DND-41 (cell line): Measurements from ENCODE around the gene MYEOV.

Experiments
- ATAC-seq: fragments of 200-7000 bp; cut with Tn5 transposase; 3 replicates; pipeline ENCODE4 v1.9.1; 2021; ENCODE audit warnings: low read depth; ENCODE audit not compliant: insufficient read depth
- DNase-seq: peaks from one replicate; pipeline ENCODE4 v3.0.0-alpha.2; 2020
- H2AFZ ChIP-seq: 2 replicates; pipeline ENCODE4 v1.6.0; 2012; ENCODE audit warnings: low read depth, low read length
- H3K27ac ChIP-seq: 2 replicates; pipeline ENCODE4 v1.5.1; 2012; ENCODE audit warnings: low read length, inconsistent platforms
- H3K27me3 ChIP-seq: fragments of 200-600 bp; sonication (generic); 2 replicates; pipeline ENCODE4 v1.6.0; 2012; ENCODE audit warnings: low read length, mild to moderate bottlenecking, inconsistent platforms; ENCODE audit not compliant: insufficient read depth, poor library complexity
- H3K36me3 ChIP-seq: 2 replicates; pipeline ENCODE4 v1.5.1; 2012; ENCODE audit warnings: low read length, inconsistent platforms; ENCODE audit not compliant: insufficient read depth
- H3K4me1 ChIP-seq: 2 replicates; pipeline ENCODE4 v1.5.1; 2012; ENCODE audit warnings: mild to moderate bottlenecking, low read length; ENCODE audit not compliant: insufficient read depth
- H3K4me2 ChIP-seq: 2 replicates; pipeline ENCODE4 v1.6.0; 2012; ENCODE audit warnings: mild to moderate bottlenecking, moderate library complexity, low read length, inconsistent platforms; ENCODE audit not compliant: insufficient read depth
- H3K4me3 ChIP-seq, 2 experiments: fragments of 200-600 bp in 1 of 2; shearing (Covaris generic) in 1 of 2; 2 replicates each; pipeline ENCODE4 v1.5.1; 2012 to 2016; ENCODE audit warnings: inconsistent platforms in 2 of 2, low read length in 2 of 2, mild to moderate bottlenecking in 2 of 2, low read depth in 1 of 2, moderate library complexity in 1 of 2
- H3K79me2 ChIP-seq: 2 replicates; pipeline ENCODE4 v1.6.0; 2012; ENCODE audit warnings: low read length, inconsistent platforms; ENCODE audit not compliant: insufficient read depth
- H3K9ac ChIP-seq: 2 replicates; pipeline ENCODE4 v1.6.0; 2012; ENCODE audit warnings: low read depth, mild to moderate bottlenecking, inconsistent platforms, low read length, moderate library complexity
- H3K9me3 ChIP-seq: 2 replicates; pipeline ENCODE4 v1.5.1; 2012; ENCODE audit warnings: low read length, moderate library complexity, mild to moderate bottlenecking, inconsistent platforms; ENCODE audit not compliant: insufficient read depth, severe bottlenecking
- H4K20me1 ChIP-seq: 2 replicates; pipeline ENCODE4 v1.6.0; 2012; ENCODE audit warnings: low read length; ENCODE audit not compliant: insufficient read depth
- EZH2 ChIP-seq: IDR thresholded peaks from 3 replicates; pipeline ENCODE4 v1.6.1; 2012; ENCODE audit warnings: borderline replicate concordance, low read depth, mild to moderate bottlenecking, moderate library complexity, low read length, inconsistent platforms; ENCODE audit not compliant: severe bottlenecking
- TF ChIP-seq, protein P1 (sequence below): IDR thresholded peaks from 2 replicates; pipeline ENCODE4 v1.5.1; 2012; ENCODE audit warnings: borderline replicate concordance, low read length, moderate library complexity, mild to moderate bottlenecking; ENCODE audit not compliant: poor library complexity, severe bottlenecking; ENCODE audit errors: extremely low read depth

MYEOV gene

DNA sequence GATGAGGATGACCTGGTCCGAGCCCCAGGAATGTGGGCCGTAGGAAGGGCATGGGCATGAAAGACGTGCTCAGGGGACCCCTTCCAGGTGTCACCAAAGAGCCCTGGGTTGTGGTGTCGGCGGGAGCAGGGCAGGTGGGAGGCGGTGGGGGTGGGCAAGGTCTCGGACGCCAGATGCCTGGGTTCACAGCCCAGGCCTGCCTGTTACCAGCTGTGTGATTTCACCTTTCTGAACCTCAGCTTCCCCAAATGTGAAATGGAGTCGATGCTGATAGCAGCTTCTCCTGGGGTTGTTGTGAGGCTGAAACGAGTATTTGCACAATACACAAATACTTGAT lies 42.9 kb upstream of the MYEOV start:
- Histone ChIP-seq H3K4me3 (no peak overlapping the region), H3K27ac (no peak overlapping the region), H3K4me1 (no peaks in the 10 kb centered on the region), H3K9me3 (no peaks in the 10 kb centered on the region), H3K4me2 (no peak overlapping the region), H3K27me3 (no peaks in the 10 kb centered on the region), H2AFZ (no peak overlapping the region), H3K9ac (no peak overlapping the region), H3K79me2 (no peaks in the 10 kb centered on the region), H3K36me3 (no peaks in the 10 kb centered on the region), H4K20me1 (no peaks in the 10 kb centered on the region)
- TF ChIP-seq EZH2, result no peak
- TF ChIP-seq, protein P1, sequence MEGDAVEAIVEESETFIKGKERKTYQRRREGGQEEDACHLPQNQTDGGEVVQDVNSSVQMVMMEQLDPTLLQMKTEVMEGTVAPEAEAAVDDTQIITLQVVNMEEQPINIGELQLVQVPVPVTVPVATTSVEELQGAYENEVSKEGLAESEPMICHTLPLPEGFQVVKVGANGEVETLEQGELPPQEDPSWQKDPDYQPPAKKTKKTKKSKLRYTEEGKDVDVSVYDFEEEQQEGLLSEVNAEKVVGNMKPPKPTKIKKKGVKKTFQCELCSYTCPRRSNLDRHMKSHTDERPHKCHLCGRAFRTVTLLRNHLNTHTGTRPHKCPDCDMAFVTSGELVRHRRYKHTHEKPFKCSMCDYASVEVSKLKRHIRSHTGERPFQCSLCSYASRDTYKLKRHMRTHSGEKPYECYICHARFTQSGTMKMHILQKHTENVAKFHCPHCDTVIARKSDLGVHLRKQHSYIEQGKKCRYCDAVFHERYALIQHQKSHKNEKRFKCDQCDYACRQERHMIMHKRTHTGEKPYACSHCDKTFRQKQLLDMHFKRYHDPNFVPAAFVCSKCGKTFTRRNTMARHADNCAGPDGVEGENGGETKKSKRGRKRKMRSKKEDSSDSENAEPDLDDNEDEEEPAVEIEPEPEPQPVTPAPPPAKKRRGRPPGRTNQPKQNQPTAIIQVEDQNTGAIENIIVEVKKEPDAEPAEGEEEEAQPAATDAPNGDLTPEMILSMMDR, result no peak
- DNase-seq, result no peak
- ATAC-seq, result no peak

DNA sequence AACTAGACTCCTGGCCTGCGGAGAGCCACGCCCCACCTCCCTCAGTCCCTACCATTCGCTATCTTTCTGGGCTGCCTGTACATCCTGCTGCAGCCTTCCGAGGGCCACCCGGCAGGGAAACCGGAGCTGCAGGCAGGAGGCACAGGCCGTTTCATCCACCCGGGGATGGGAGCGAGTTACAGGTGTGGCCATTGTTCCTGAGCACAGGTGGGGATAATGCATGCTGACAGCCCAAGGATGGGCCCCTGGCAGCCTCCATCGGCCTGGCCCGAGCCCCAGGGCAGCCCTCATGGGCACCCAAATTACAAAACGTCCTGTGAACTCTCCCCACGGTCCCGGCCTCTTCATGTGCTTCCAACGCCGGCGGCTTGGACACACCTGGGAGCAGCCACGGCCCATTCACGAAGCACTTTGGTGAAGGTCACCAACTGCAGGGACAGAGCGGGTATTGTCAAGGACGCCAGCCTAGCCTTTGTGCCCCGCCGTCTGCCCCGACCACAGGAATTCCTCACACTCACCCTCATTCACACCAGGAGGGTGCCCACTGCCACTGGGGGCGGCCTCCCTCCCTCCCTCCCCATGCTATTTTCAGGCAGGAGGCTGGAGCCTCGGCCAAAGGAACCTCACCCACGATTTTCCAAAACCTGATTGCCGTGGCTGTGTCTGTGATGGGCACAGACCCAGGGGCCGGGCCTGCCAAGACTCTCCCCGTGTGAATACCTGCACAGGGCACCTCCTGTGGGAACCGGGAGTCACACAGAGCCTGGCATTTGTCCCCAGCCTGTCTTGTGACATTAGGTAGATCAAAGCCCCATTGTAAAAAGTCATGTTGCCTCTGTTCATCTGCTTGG lies 42.1 kb upstream of the MYEOV start:
- no peaks in the 10 kb centered on the region for H3K27me3 ChIP-seq
- no peak overlapping the region for H2AFZ ChIP-seq
- DNase-seq, result no peak
- no peaks in the 10 kb centered on the region for H3K9me3 ChIP-seq
- H3K36me3 ChIP-seq, result no peaks in the 10 kb centered on the region
- H3K4me3 ChIP-seq, result no peak overlapping the region
- no peak for TF ChIP-seq EZH2
- TF ChIP-seq, protein P1, result no peak
- no peak overlapping the region for H3K9ac ChIP-seq
- no peak overlapping the region for H3K4me2 ChIP-seq
- H3K27ac ChIP-seq, result no peak overlapping the region
- H3K4me1 ChIP-seq, result no peaks in the 10 kb centered on the region
- H3K79me2 ChIP-seq, result no peaks in the 10 kb centered on the region
- H4K20me1 ChIP-seq, result no peaks in the 10 kb centered on the region
- ATAC-seq, result no peak

DNA sequence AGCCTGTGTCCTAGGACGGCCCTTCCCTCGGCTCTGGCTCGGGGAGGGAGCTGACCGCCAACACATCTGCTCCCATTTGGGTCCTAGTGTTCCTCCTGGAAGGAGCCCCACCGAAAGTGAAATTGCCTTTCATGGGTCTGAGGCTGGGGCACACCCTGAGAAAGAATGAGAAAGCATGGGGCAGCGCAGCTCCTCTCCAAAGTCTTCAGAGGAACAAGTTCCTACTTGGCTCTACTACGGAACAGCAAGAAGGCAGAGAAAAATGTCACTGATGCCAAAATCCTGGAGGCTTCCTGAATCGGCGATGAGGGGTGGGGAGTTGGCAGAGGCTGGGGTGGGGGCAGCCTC lies 41.5 kb upstream of the MYEOV start:
- no peaks in the 10 kb centered on the region for H3K9me3 ChIP-seq
- no peaks in the 10 kb centered on the region for H4K20me1 ChIP-seq
- no peak overlapping the region for H2AFZ ChIP-seq
- H3K27me3 ChIP-seq, result no peaks in the 10 kb centered on the region
- no peaks in the 10 kb centered on the region for H3K4me1 ChIP-seq
- no peak overlapping the region for H3K4me3 ChIP-seq
- TF ChIP-seq EZH2, result no peak
- TF ChIP-seq, protein P1, result no peak
- H3K9ac ChIP-seq, result no peak overlapping the region
- H3K4me2 ChIP-seq, result no peak overlapping the region
- H3K36me3 ChIP-seq, result no peaks in the 10 kb centered on the region
- ATAC-seq, result no peak
- H3K79me2 ChIP-seq, result no peaks in the 10 kb centered on the region
- no peak for DNase-seq
- H3K27ac ChIP-seq, result no peak overlapping the region

DNA sequence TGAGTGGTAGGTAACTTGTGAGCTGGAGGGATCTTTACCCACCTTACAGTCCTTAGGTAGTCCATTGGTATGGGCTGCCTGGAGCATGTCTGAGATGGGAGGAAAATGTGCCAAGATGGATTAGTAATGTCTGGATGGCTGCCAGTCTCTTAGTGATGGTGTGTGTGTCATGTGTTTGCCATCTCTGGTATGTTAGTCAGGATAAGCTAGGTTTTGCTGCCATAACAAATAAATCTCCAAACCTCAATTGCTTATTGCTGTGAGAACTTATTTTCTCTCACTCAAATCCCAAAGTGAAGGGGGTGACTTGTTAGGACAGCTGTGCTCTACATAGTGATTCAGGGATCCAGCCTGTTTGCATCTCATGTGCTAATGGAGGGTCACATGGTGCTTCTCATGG lies 40.9 kb upstream of the MYEOV start:
- no peak for DNase-seq

More for the DNA sequence above, 40.9 kb upstream of the MYEOV start:
- H3K4me1 ChIP-seq, result no peaks in the 10 kb centered on the region
- ATAC-seq, result no peak
- no peak overlapping the region for H3K9ac ChIP-seq
- H2AFZ ChIP-seq, result no peak overlapping the region
- H3K9me3 ChIP-seq, result no peaks in the 10 kb centered on the region
- no peaks in the 10 kb centered on the region for H3K79me2 ChIP-seq
- no peak for TF ChIP-seq EZH2
- TF ChIP-seq, protein P1, result no peak
- H3K27ac ChIP-seq, result no peak overlapping the region
- no peaks in the 10 kb centered on the region for H4K20me1 ChIP-seq
- no peak overlapping the region for H3K4me2 ChIP-seq
- no peaks in the 10 kb centered on the region for H3K27me3 ChIP-seq
- H3K36me3 ChIP-seq, result no peaks in the 10 kb centered on the region
- no peak overlapping the region for H3K4me3 ChIP-seq
